BLaER1 (cell line): ENCODE measurements around the gene DHRS3.
A peak's percentile ranks its signal among the peaks of the same experiment; 100 is the strongest.
"Not testable (repeated sequence)": the region's sequence is repeated elsewhere in the genome, so short reads cannot be mapped to it uniquely, and the experiment has no call there.

ENCODE experiments used
- H3K27ac ChIP-seq: shearing (Covaris generic); formaldehyde crosslinking; 2 replicates; pipeline ENCODE4 v1.8.1; 2022
- H3K27me3 ChIP-seq: shearing (Covaris generic); formaldehyde crosslinking; 2 replicates; pipeline ENCODE4 v1.8.1; 2022
- H3K36me3 ChIP-seq: shearing (Covaris generic); formaldehyde crosslinking; 2 replicates; pipeline ENCODE4 v1.8.1; 2022
- H3K4me1 ChIP-seq: shearing (Covaris generic); formaldehyde crosslinking; 2 replicates; pipeline ENCODE4 v1.8.1; 2022
- H3K4me2 ChIP-seq: shearing (Covaris generic); formaldehyde crosslinking; 2 replicates; pipeline ENCODE4 v1.8.1; 2022
- H3K4me3 ChIP-seq: shearing (Covaris generic); formaldehyde crosslinking; 2 replicates; pipeline ENCODE4 v1.8.1; 2022
- H3K9ac ChIP-seq: shearing (Covaris generic); formaldehyde crosslinking; 2 replicates; pipeline ENCODE4 v1.8.1; 2022
- H3K9me3 ChIP-seq: shearing (Covaris generic); formaldehyde crosslinking; 2 replicates; pipeline ENCODE4 v1.8.1; 2022
- H4K20me1 ChIP-seq: shearing (Covaris generic); formaldehyde crosslinking; 2 replicates; pipeline ENCODE4 v1.8.1; 2022
- Cebpa-rat ChIP-seq: shearing (Covaris generic); IDR thresholded peaks from 2 replicates; pipeline ENCODE4 v1.8.1; 2022

DHRS3 gene

GRCh38 chr1:12656575-12656974, 38.6 kb upstream of the DHRS3 start:
- no peaks in the 10 kb centered on the region for H3K27me3 ChIP-seq
- H3K36me3 ChIP-seq, result no peaks in the 10 kb centered on the region
- no peak overlapping the region for H3K9ac ChIP-seq
- no peak overlapping the region for H3K4me3 ChIP-seq
- H3K9me3 ChIP-seq, result peaks cover 5% of the 10 kb centered on the region; the same call in 1 of the 2 replicates
- peaks cover 10% of the 10 kb centered on the region for H3K4me1 ChIP-seq
- no peak for TF ChIP-seq Cebpa-rat
- no peak overlapping the region for H3K27ac ChIP-seq
- H4K20me1 ChIP-seq, result no peaks in the 10 kb centered on the region
- no peak overlapping the region for H3K4me2 ChIP-seq

- peaks cover 6% of the 10 kb centered on the region; the same call in 1 of the 2 replicates for H3K4me1 ChIP-seq
- H3K4me2 ChIP-seq, result no peak overlapping the region
- H3K9me3 ChIP-seq, result peaks cover 5% of the 10 kb centered on the region; the same call in 1 of the 2 replicates
- no peak overlapping the region for H3K4me3 ChIP-seq
- H3K27ac ChIP-seq, result no peak overlapping the region
- no peak overlapping the region for H3K9ac ChIP-seq
- no peaks in the 10 kb centered on the region for H3K36me3 ChIP-seq
- H4K20me1 ChIP-seq, result no peaks in the 10 kb centered on the region
- no peak for TF ChIP-seq Cebpa-rat
- H3K27me3 ChIP-seq, result no peaks in the 10 kb centered on the region
Observed at GRCh38 chr1:12654657-12655056, 36.6 kb upstream of the DHRS3 start.

- no peak overlapping the region for H3K9ac ChIP-seq
- no peaks in the 10 kb centered on the region for H3K36me3 ChIP-seq
- H3K9me3 ChIP-seq, result peaks cover 8% of the 10 kb centered on the region; the same call in 1 of the 2 replicates
- H3K4me1 ChIP-seq, result peaks cover 6% of the 10 kb centered on the region; the same call in 1 of the 2 replicates
- H4K20me1 ChIP-seq, result no peaks in the 10 kb centered on the region
- H3K4me3 ChIP-seq, result no peak overlapping the region
- TF ChIP-seq Cebpa-rat, result no peak
- no peak overlapping the region for H3K4me2 ChIP-seq
- H3K27me3 ChIP-seq, result no peaks in the 10 kb centered on the region
- no peak overlapping the region for H3K27ac ChIP-seq
Observed at GRCh38 chr1:12654004-12654567, 36.1 kb upstream of the DHRS3 start.

GRCh38 chr1:12649971-12650421, 32.0 kb upstream of the DHRS3 start:
- Histone ChIP-seq H3K27ac (no peak overlapping the region), H3K27me3 (no peaks in the 10 kb centered on the region)

GRCh38 chr1:12648741-12649140, 30.7 kb upstream of the DHRS3 start:
- Histone ChIP-seq H3K4me3 (no peak overlapping the region), H3K27me3 (no peaks in the 10 kb centered on the region), H3K27ac (no peak overlapping the region), H4K20me1 (no peaks in the 10 kb centered on the region), H3K4me1 (peaks cover 12% of the 10 kb centered on the region), H3K9ac (no peak overlapping the region), H3K4me2 (0 out of 2 replicates have a peak overlapping the region, but pooled peaks have one; percentile 7), H3K36me3 (no peaks in the 10 kb centered on the region), H3K9me3 (0 out of 2 replicates have a peak, but pooled peaks cover 3% of the 10 kb centered on the region)
- TF ChIP-seq Cebpa-rat, result no peak

More at GRCh38 chr1:12649971-12650421, 32.0 kb upstream of the DHRS3 start:
- TF ChIP-seq Cebpa-rat, result no peak
- Histone ChIP-seq H3K9ac (no peak overlapping the region), H3K9me3 (peaks cover 8% of the 10 kb centered on the region; the same call in 1 of the 2 replicates), H3K4me1 (peaks cover 12% of the 10 kb centered on the region), H3K4me3 (no peak overlapping the region), H4K20me1 (no peaks in the 10 kb centered on the region), H3K36me3 (no peaks in the 10 kb centered on the region), H3K4me2 (no peak overlapping the region)

GRCh38 chr1:12645401-12645800, 27.4 kb upstream of the DHRS3 start:
- H3K36me3 ChIP-seq, H3K27me3 ChIP-seq, H3K9ac ChIP-seq, H3K27ac ChIP-seq, H3K4me3 ChIP-seq, H4K20me1 ChIP-seq, H3K4me2 ChIP-seq: not testable (repeated sequence)
- H3K9me3 ChIP-seq, result peaks cover 26% of the 10 kb centered on the region
- H3K4me1 ChIP-seq, result peaks cover 12% of the 10 kb centered on the region

- H3K27ac ChIP-seq, result no peak overlapping the region
- no peak overlapping the region for H3K4me2 ChIP-seq
- H3K9ac ChIP-seq, result no peak overlapping the region
- TF ChIP-seq Cebpa-rat, result no peak
- peaks cover 12% of the 10 kb centered on the region for H3K4me1 ChIP-seq
- peaks cover 32% of the 10 kb centered on the region for H3K9me3 ChIP-seq
- H3K27me3 ChIP-seq, result no peaks in the 10 kb centered on the region
- no peaks in the 10 kb centered on the region for H4K20me1 ChIP-seq
- H3K36me3 ChIP-seq, result no peaks in the 10 kb centered on the region
- no peak overlapping the region for H3K4me3 ChIP-seq
Observed at GRCh38 chr1:12644829-12645228, 26.8 kb upstream of the DHRS3 start.

GRCh38 chr1:12644237-12644636, 26.2 kb upstream of the DHRS3 start:
- H3K36me3 ChIP-seq, result no peaks in the 10 kb centered on the region
- no peak overlapping the region for H3K27ac ChIP-seq
- H3K4me3 ChIP-seq, result no peak overlapping the region
- H3K9ac ChIP-seq, result no peak overlapping the region
- no peaks in the 10 kb centered on the region for H3K27me3 ChIP-seq
- H3K4me1 ChIP-seq, result peaks cover 12% of the 10 kb centered on the region
- H4K20me1 ChIP-seq, result no peaks in the 10 kb centered on the region
- no peak for TF ChIP-seq Cebpa-rat
- H3K4me2 ChIP-seq, result no peak overlapping the region
- peaks cover 35% of the 10 kb centered on the region for H3K9me3 ChIP-seq

- H3K9me3 ChIP-seq, result peaks cover 39% of the 10 kb centered on the region
- no peak for TF ChIP-seq Cebpa-rat
- no peaks in the 10 kb centered on the region for H3K36me3 ChIP-seq
- no peak within 1 kb of the TSS for H3K27ac ChIP-seq
- H3K4me2 ChIP-seq, result no peak within 1 kb of the TSS
- H3K9ac ChIP-seq, result no peak within 1 kb of the TSS
- H3K4me3 ChIP-seq, result no peak within 1 kb of the TSS
- H4K20me1 ChIP-seq, result no peaks in the 10 kb centered on the region
- no peaks in the 10 kb centered on the region for H3K27me3 ChIP-seq
- H3K4me1 ChIP-seq, result peaks cover 10% of the 10 kb centered on the region
Observed at GRCh38 chr1:12643785-12644184, 25.8 kb upstream of the DHRS3 start, which contains the start of gene AADACL4. Gene AADACL4 (plus strand): TSS chr1:12644085. CDS start chr1:12644547, 462 bp downstream.

GRCh38 chr1:12643079-12643478, 25.1 kb upstream of the DHRS3 start:
- Histone ChIP-seq H3K9me3 (peaks cover 46% of the 10 kb centered on the region), H3K4me2 (no peak overlapping the region), H3K9ac (no peak overlapping the region), H3K27ac (no peak overlapping the region), H4K20me1 (no peaks in the 10 kb centered on the region), H3K4me1 (peaks cover 3% of the 10 kb centered on the region), H3K4me3 (no peak overlapping the region), H3K27me3 (no peaks in the 10 kb centered on the region), H3K36me3 (no peaks in the 10 kb centered on the region)
- no peak for TF ChIP-seq Cebpa-rat

GRCh38 chr1:12640958-12641272, 22.9 kb upstream of the DHRS3 start:
- H3K4me3 ChIP-seq, result no peak overlapping the region
- no peaks in the 10 kb centered on the region for H4K20me1 ChIP-seq
- peaks cover 57% of the 10 kb centered on the region for H3K9me3 ChIP-seq
- H3K9ac ChIP-seq, result no peak overlapping the region
- H3K36me3 ChIP-seq, result no peaks in the 10 kb centered on the region
- H3K4me2 ChIP-seq, result no peak overlapping the region
- no peaks in the 10 kb centered on the region for H3K27me3 ChIP-seq
- H3K4me1 ChIP-seq, result peaks cover 12% of the 10 kb centered on the region
- TF ChIP-seq Cebpa-rat, result no peak
- H3K27ac ChIP-seq, result no peak overlapping the region
